Stimulated activated CD4-positive, alpha-beta T cell treated with anti-CD3 and anti-CD28 coated beads, TNF-alpha, amount 100 ng/mL, for 24 hours (primary cell): ENCODE measurements around the gene PSMF1.

ENCODE experiments used
- DNase-seq, 3 experiments: peaks; one replicate each; pipeline ENCODE4 v3.0.0-alpha.2; 2020; ENCODE audit warnings: low read depth in 3 of 3

The PSMF1 gene

GRCh38 chr20:1163653-1164052 is 45.3 kb downstream of the PSMF1 start:
- no peak for DNase-seq

GRCh38 chr20:1164871-1165270 is 46.5 kb downstream of the PSMF1 start:
- DNase-seq = no peak

- DNase-seq = no peak
These were observed 47.1 kb downstream of the PSMF1 start for GRCh38 chr20:1165521-1165920.

- DNase-seq = no peak
These were observed 47.5 kb downstream of the PSMF1 start for GRCh38 chr20:1165941-1166340.

- DNase-seq = no peak
These were observed 48.7 kb downstream of the PSMF1 start for GRCh38 chr20:1166948-1167720.

- DNase-seq = no peak
These were observed 50.8 kb downstream of the PSMF1 start for GRCh38 chr20:1169224-1169623.

- DNase-seq = no peak
These were observed 53.2 kb downstream of the PSMF1 start for GRCh38 chr20:1171461-1172093.

GRCh38 chr20:1173698-1174097 is 55.3 kb downstream of the PSMF1 start:
- no peak for DNase-seq

- DNase-seq = no peak
These were observed 56.4 kb downstream of the PSMF1 start for GRCh38 chr20:1174787-1175186.

- DNase-seq = no peak
These were observed 59.3 kb downstream of the PSMF1 start for GRCh38 chr20:1177680-1178079.

GRCh38 chr20:1178103-1178502 is 59.7 kb downstream of the PSMF1 start:
- DNase-seq = no peak

- DNase-seq = no peak
These were observed 60.2 kb downstream of the PSMF1 start for GRCh38 chr20:1178623-1179022.

GRCh38 chr20:1180949-1181348 is 62.5 kb downstream of the PSMF1 start:
- no peak for DNase-seq

GRCh38 chr20:1182106-1182505 is 63.7 kb downstream of the PSMF1 start:
- DNase-seq = no peak

GRCh38 chr20:1183153-1183552 is 64.8 kb downstream of the PSMF1 start:
- DNase-seq = no peak

- no peak for DNase-seq
These were observed 65.8 kb downstream of the PSMF1 start for GRCh38 chr20:1184260-1184637.

- DNase-seq = no peak
These were observed 66.4 kb downstream of the PSMF1 start, which contains the start of gene TMEM74B for GRCh38 chr20:1184638-1185315. TSS of gene TMEM74B (minus strand) at chr20:1184981. CDS start at chr20:1183801, 1,180 bp downstream.

GRCh38 chr20:1185316-1185741 is 66.9 kb downstream of the PSMF1 start:
- DNase-seq = peak in 1 of 3 experiments; percentile 8

GRCh38 chr20:1185790-1186334 is 67.5 kb downstream of the PSMF1 start:
- DNase-seq = peak; percentile 5 to 55 (median 15)

GRCh38 chr20:1186367-1186991 is 68.1 kb downstream of the PSMF1 start:
- no peak for DNase-seq

- no peak for DNase-seq
These were observed 69.3 kb downstream of the PSMF1 start for GRCh38 chr20:1187605-1188171.

- no peak for DNase-seq
These were observed 69.9 kb downstream of the PSMF1 start for GRCh38 chr20:1188347-1188746.
